Neural progenitor cell (in vitro differentiated cells): ENCODE results near the gene TTC6. TPM values are rescaled to one million over a fixed set of nuclear protein-coding genes. Genes with fewer than 3 reads are reported as not detected.

Experiments
- DNase-seq: peaks from one replicate; pipeline ENCODE4 v3.0.0-alpha.2; 2016; ENCODE audit warnings: low spot score
- H2AFZ ChIP-seq: fragments of 200-600 bp; sonication (generic); replicated peaks from 2 replicates; pipeline ENCODE4 v1.6.1; 2016; ENCODE audit warnings: antibody characterized with exemption
- H3F3A ChIP-seq: fragments of 200-600 bp; sonication (generic); 2 replicates; pipeline ENCODE4 v1.6.1; 2016; ENCODE audit warnings: antibody characterized with exemption, low read depth
- H3K27ac ChIP-seq: fragments of 200-600 bp; sonication (generic); 2 replicates; pipeline ENCODE4 v1.5.1; 2016; ENCODE audit warnings: mild to moderate bottlenecking
- H3K27me3 ChIP-seq: fragments of 200-600 bp; sonication (generic); 2 replicates; pipeline ENCODE4 v1.6.1; 2016; ENCODE audit warnings: mild to moderate bottlenecking, moderate library complexity
- H3K36me3 ChIP-seq: fragments of 200-600 bp; sonication (generic); 2 replicates; pipeline ENCODE4 v1.5.1; 2016
- H3K4me1 ChIP-seq: fragments of 200-600 bp; sonication (generic); 2 replicates; pipeline ENCODE4 v1.6.1; 2016; ENCODE audit warnings: mixed run types
- H3K4me2 ChIP-seq: fragments of 200-600 bp; sonication (generic); 2 replicates; pipeline ENCODE4 v1.6.1; 2016
- H3K4me3 ChIP-seq: fragments of 200-600 bp; sonication (generic); 2 replicates; pipeline ENCODE4 v1.5.1; 2016
- H3K79me2 ChIP-seq: fragments of 200-600 bp; sonication (generic); 2 replicates; pipeline ENCODE4 v1.6.1; 2016; ENCODE audit warnings: low read depth
- H3K9ac ChIP-seq: fragments of 200-600 bp; sonication (generic); 2 replicates; pipeline ENCODE4 v1.6.1; 2016
- H3K9me3 ChIP-seq: fragments of 200-600 bp; sonication (generic); 2 replicates; pipeline ENCODE4 v1.5.1; 2016; ENCODE audit warnings: low read depth
- H4K20me1 ChIP-seq: fragments of 200-600 bp; sonication (generic); 2 replicates; pipeline ENCODE4 v1.6.1; 2016; ENCODE audit warnings: low read depth
- H3K27ac Mint-ChIP-seq: 3 replicates; pipeline ENCODE4 v1.8.0; 2021; ENCODE audit warnings: mixed read lengths
- H3K27me3 Mint-ChIP-seq: 2 replicates; pipeline ENCODE4 v1.8.0; 2022; ENCODE audit warnings: low read depth, mild to moderate bottlenecking, inconsistent platforms, moderate library complexity, mixed read lengths; ENCODE audit not compliant: insufficient read depth
- H3K36me3 Mint-ChIP-seq: 3 replicates; pipeline ENCODE4 v1.8.0; 2021; ENCODE audit warnings: mixed read lengths
- H3K4me1 Mint-ChIP-seq: 3 replicates; pipeline ENCODE4 v1.8.0; 2021; ENCODE audit warnings: mixed read lengths
- H3K4me3 Mint-ChIP-seq: 3 replicates; pipeline ENCODE4 v1.8.0; 2021; ENCODE audit warnings: mild to moderate bottlenecking, moderate library complexity, mixed read lengths
- H3K9me3 Mint-ChIP-seq: 3 replicates; pipeline ENCODE4 v1.8.0; 2020; ENCODE audit warnings: mixed read lengths
- EZH2 ChIP-seq: fragments of 200-600 bp; sonication (generic); IDR thresholded peaks from 2 replicates; pipeline ENCODE4 v1.6.1; 2017; ENCODE audit warnings: antibody characterized with exemption, mild to moderate bottlenecking, moderate library complexity
- EZH2phosphoT487 ChIP-seq: fragments of 200-600 bp; sonication (generic); IDR thresholded peaks from 2 replicates; pipeline ENCODE4 v1.6.1; 2017; ENCODE audit warnings: antibody characterized with exemption
- total RNA-seq: library from RNA; depleted of rRNA; stranded (reverse); fragments of >200 nt; gene quantifications from 2 replicates; pipeline ENCODE4 v1.2.3, GENCODE V29; 2015; ENCODE audit warnings: low replicate concordance
- TF ChIP-seq, protein P1 (sequence below): fragments of 200-600 bp; sonication (generic); IDR thresholded peaks from 2 replicates; pipeline ENCODE4 v1.5.1; 2017; ENCODE audit warnings: antibody characterized with exemption, mild to moderate bottlenecking

TTC6 gene
- total RNA-seq, 1 donor from 2014 or later: 2.6 TPM

GRCh38 chr14:37573356-37573755 is 22.1 kb upstream of the TTC6 start:
- DNase-seq: no peak
- Mint-ChIP-seq H3K4me1 (peaks cover 5% of the 10 kb centered on the region), H3K4me3 (no peak overlapping the region), H3K27me3 (peaks cover 18% of the 10 kb centered on the region), H3K36me3 (no peaks in the 10 kb centered on the region), H3K27ac (no peak overlapping the region), H3K9me3 (peaks cover 4% of the 10 kb centered on the region)
- Histone ChIP-seq H3K4me1 (peaks cover 8% of the 10 kb centered on the region), H3F3A (no peaks in the 10 kb centered on the region), H3K27ac (no peak overlapping the region), H3K36me3 (no peaks in the 10 kb centered on the region), H3K27me3 (peaks cover 61% of the 10 kb centered on the region), H3K79me2 (no peaks in the 10 kb centered on the region), H3K4me2 (no peak overlapping the region), H3K4me3 (no peak overlapping the region), H3K9me3 (no peaks in the 10 kb centered on the region), H2AFZ (no peak overlapping the region), H3K9ac (no peak overlapping the region), H4K20me1 (peaks cover under 1% of the 10 kb centered on the region)
- no peak for TF ChIP-seq EZH2
- TF ChIP-seq EZH2phosphoT487: no peak

DNA sequence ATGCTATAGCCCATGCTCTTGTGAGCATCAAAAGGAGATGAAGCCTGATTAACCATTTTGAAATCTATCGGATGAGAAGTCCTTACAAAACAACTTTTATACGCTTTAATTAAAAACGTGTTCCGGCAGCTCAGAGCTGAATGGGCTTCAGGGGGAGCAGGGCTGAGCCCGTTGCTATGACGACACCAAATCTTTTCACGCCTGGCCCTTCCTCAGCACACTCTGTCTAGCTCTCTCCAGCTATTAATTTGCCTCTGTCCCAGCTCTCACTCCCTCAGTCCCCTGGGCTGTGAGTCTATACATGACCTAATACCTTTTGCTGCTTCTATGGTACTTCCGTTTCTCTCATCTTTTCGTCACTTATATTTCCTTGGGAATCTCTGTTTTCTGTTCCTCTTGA is 16.2 kb upstream of the TTC6 start:
- H3K27ac Mint-ChIP-seq: no peak overlapping the region
- TF ChIP-seq EZH2phosphoT487: no peak
- TF ChIP-seq EZH2: no peak
- TF ChIP-seq, protein P1, sequence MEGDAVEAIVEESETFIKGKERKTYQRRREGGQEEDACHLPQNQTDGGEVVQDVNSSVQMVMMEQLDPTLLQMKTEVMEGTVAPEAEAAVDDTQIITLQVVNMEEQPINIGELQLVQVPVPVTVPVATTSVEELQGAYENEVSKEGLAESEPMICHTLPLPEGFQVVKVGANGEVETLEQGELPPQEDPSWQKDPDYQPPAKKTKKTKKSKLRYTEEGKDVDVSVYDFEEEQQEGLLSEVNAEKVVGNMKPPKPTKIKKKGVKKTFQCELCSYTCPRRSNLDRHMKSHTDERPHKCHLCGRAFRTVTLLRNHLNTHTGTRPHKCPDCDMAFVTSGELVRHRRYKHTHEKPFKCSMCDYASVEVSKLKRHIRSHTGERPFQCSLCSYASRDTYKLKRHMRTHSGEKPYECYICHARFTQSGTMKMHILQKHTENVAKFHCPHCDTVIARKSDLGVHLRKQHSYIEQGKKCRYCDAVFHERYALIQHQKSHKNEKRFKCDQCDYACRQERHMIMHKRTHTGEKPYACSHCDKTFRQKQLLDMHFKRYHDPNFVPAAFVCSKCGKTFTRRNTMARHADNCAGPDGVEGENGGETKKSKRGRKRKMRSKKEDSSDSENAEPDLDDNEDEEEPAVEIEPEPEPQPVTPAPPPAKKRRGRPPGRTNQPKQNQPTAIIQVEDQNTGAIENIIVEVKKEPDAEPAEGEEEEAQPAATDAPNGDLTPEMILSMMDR: no peak
- H3K36me3 Mint-ChIP-seq: no peaks in the 10 kb centered on the region
- H3K27ac ChIP-seq: no peak overlapping the region
- H3K9me3 Mint-ChIP-seq: peaks cover 2% of the 10 kb centered on the region
- no peak overlapping the region for H3K4me3 Mint-ChIP-seq
- H3F3A ChIP-seq: peaks cover 9% of the 10 kb centered on the region
- peaks cover 27% of the 10 kb centered on the region for H3K4me1 Mint-ChIP-seq
- peaks cover 46% of the 10 kb centered on the region for H4K20me1 ChIP-seq
- no peak overlapping the region for H3K9ac ChIP-seq
- no peak overlapping the region for H2AFZ ChIP-seq
- no peaks in the 10 kb centered on the region for H3K36me3 ChIP-seq
- no peaks in the 10 kb centered on the region for H3K9me3 ChIP-seq
- H3K27me3 ChIP-seq: peaks cover 100% of the 10 kb centered on the region
- peaks cover 36% of the 10 kb centered on the region for H3K27me3 Mint-ChIP-seq
- peak; percentile 82 for DNase-seq
- H3K4me1 ChIP-seq: peaks cover 10% of the 10 kb centered on the region
- H3K79me2 ChIP-seq: no peaks in the 10 kb centered on the region
- no peak overlapping the region for H3K4me3 ChIP-seq
- peak overlapping the region; percentile 48 for H3K4me2 ChIP-seq

DNA sequence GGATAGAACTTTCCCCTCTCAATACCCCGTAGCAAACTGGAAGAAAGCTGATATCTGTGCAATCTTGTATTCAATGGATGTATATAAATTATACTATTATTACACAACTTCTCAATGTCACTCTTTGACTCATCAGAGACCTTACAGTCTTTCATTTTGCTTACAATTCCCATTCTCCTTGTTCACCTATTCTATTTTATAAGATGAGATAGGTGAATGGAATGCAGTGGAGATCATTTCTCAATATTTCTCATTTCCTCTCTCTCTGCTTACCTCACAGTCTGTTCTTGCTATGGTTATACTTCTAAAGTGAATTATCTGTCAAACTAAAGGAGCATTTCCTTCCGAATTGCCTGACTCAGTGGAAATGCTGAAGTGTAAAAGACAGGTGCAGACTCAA is 15.3 kb upstream of the TTC6 start:
- no peaks in the 10 kb centered on the region for H3K79me2 ChIP-seq
- peaks cover 18% of the 10 kb centered on the region for H3F3A ChIP-seq
- no peaks in the 10 kb centered on the region for H3K36me3 ChIP-seq
- H3K9me3 ChIP-seq: no peaks in the 10 kb centered on the region
- no peaks in the 10 kb centered on the region for H3K9me3 Mint-ChIP-seq
- H3K4me2 ChIP-seq: no peak overlapping the region
- H3K27me3 ChIP-seq: peaks cover 100% of the 10 kb centered on the region
- no peak overlapping the region for H3K9ac ChIP-seq
- peaks cover 55% of the 10 kb centered on the region for H4K20me1 ChIP-seq
- no peak overlapping the region for H2AFZ ChIP-seq
- no peaks in the 10 kb centered on the region for H3K36me3 Mint-ChIP-seq
- no peak overlapping the region for H3K27ac ChIP-seq
- H3K27ac Mint-ChIP-seq: no peak overlapping the region
- H3K27me3 Mint-ChIP-seq: peaks cover 42% of the 10 kb centered on the region
- peaks cover 19% of the 10 kb centered on the region for H3K4me1 ChIP-seq
- no peak overlapping the region for H3K4me3 Mint-ChIP-seq
- peaks cover 31% of the 10 kb centered on the region for H3K4me1 Mint-ChIP-seq
- DNase-seq: no peak
- no peak overlapping the region for H3K4me3 ChIP-seq
- TF ChIP-seq EZH2: no peak
- TF ChIP-seq EZH2phosphoT487: no peak
- TF ChIP-seq, protein P1: no peak

GRCh38 chr14:37583358-37584210 is 11.8 kb upstream of the TTC6 start:
- H3F3A ChIP-seq: peaks cover 45% of the 10 kb centered on the region
- H3K4me2 ChIP-seq: peak overlapping the region; percentile 76
- no peak overlapping the region for H3K9ac ChIP-seq
- H2AFZ ChIP-seq: no peak overlapping the region
- peak; percentile 92 for DNase-seq
- no peak overlapping the region for H3K27ac ChIP-seq
- peak overlapping the region; percentile 72 for H3K4me3 Mint-ChIP-seq
- H3K79me2 ChIP-seq: no peaks in the 10 kb centered on the region
- H3K4me1 Mint-ChIP-seq: peaks cover 45% of the 10 kb centered on the region
- H3K27me3 Mint-ChIP-seq: peaks cover 57% of the 10 kb centered on the region
- H3K4me1 ChIP-seq: peaks cover 34% of the 10 kb centered on the region
- H3K27me3 ChIP-seq: peaks cover 100% of the 10 kb centered on the region
- H4K20me1 ChIP-seq: peaks cover 87% of the 10 kb centered on the region
- H3K4me3 ChIP-seq: peak overlapping the region; percentile 34
- H3K36me3 ChIP-seq: no peaks in the 10 kb centered on the region
- no peaks in the 10 kb centered on the region for H3K9me3 Mint-ChIP-seq
- no peak overlapping the region for H3K27ac Mint-ChIP-seq
- peak; percentile 57 for TF ChIP-seq EZH2
- TF ChIP-seq EZH2phosphoT487: peak; percentile 84
- TF ChIP-seq, protein P1: no peak
- H3K9me3 ChIP-seq: no peaks in the 10 kb centered on the region
- H3K36me3 Mint-ChIP-seq: no peaks in the 10 kb centered on the region
